GM10266 (cell line): Measurements from ENCODE around the gene PSMB9.
A peak's percentile ranks its signal among the peaks of the same experiment; 100 is the strongest.

Source experiments
- DNase-seq: peaks from one replicate; pipeline ENCODE4 v3.0.0; 2012; ENCODE audit errors: extremely low spot score
- TF ChIP-seq, protein P1 (sequence below): IDR thresholded peaks from 2 replicates; pipeline ENCODE4 v1.5.1; 2012; ENCODE audit warnings: mild to moderate bottlenecking, low read depth; ENCODE audit not compliant: control insufficient read depth, insufficient read depth; ENCODE audit errors: missing control alignments

Gene PSMB9

DNA sequence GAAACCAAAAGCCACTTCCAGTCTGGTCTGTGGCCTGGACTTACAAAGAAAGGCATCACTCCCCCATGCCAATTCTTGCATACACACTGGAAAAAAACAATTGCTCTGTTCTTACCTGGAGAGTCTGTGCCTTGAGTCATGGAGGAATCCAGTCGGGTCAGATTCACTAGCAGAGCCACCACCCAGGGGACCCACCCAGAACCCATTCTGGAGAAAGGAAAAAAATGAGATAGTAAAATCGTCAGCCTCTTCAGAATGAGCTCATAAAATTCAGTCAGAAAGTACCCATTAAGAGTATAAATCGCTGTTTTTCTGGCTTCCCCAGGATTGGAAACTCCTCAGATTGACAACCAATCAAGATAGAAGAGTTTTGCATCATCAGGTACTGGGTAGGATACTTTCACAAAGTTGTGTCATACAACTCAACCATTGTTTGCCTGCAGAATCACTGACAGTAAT, 37.2 kb upstream of the PSMB9 start, which contains the start of gene HLA-DOB:
TSS of gene HLA-DOB (minus strand) at position 257 of the 459 bp plus-strand sequence. CDS start at position 206, 51 bp downstream.
- TF ChIP-seq, protein P1, sequence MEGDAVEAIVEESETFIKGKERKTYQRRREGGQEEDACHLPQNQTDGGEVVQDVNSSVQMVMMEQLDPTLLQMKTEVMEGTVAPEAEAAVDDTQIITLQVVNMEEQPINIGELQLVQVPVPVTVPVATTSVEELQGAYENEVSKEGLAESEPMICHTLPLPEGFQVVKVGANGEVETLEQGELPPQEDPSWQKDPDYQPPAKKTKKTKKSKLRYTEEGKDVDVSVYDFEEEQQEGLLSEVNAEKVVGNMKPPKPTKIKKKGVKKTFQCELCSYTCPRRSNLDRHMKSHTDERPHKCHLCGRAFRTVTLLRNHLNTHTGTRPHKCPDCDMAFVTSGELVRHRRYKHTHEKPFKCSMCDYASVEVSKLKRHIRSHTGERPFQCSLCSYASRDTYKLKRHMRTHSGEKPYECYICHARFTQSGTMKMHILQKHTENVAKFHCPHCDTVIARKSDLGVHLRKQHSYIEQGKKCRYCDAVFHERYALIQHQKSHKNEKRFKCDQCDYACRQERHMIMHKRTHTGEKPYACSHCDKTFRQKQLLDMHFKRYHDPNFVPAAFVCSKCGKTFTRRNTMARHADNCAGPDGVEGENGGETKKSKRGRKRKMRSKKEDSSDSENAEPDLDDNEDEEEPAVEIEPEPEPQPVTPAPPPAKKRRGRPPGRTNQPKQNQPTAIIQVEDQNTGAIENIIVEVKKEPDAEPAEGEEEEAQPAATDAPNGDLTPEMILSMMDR, result no peak
- DNase-seq, result peak; percentile 83

DNA sequence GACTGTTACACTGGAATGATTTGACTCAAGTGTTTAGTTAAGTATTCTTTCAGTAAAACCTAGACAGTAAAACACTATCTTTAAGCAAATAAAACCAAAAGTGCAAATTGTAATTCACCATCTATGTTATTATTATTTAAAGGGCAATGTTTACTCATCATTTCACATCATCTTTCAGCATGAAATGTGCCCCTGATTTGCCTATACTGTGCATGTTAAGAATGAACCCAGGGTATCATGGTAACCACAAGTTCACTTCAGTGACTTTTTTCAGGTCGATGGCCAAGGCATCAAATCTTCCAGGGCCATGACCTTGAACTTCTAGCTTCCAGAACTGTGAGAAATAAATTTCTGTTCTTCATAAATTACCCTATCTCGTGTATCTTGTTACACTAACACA, 35.1 kb upstream of the PSMB9 start:
- no peak for DNase-seq
- TF ChIP-seq, protein P1, result no peak

DNA sequence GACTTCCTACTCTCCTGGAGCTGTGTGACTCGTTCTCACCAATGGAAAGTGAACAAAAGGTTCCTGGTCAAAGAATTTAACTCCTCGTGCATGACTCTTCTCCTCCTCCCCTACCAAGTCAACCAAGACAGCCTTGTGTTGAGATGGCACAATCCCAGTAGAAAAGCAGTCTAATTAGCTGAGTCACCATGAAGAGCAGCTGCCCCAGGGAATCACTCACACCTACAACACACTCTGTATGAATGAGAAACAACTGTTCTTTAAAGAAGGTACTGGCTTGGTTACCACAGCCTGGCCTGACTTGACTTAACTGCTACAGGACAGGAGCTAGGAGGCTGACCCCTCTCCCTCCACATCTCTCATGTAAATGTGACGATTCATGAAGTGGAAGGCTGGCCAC, 34.3 kb upstream of the PSMB9 start:
- TF ChIP-seq, protein P1, result no peak

DNA sequence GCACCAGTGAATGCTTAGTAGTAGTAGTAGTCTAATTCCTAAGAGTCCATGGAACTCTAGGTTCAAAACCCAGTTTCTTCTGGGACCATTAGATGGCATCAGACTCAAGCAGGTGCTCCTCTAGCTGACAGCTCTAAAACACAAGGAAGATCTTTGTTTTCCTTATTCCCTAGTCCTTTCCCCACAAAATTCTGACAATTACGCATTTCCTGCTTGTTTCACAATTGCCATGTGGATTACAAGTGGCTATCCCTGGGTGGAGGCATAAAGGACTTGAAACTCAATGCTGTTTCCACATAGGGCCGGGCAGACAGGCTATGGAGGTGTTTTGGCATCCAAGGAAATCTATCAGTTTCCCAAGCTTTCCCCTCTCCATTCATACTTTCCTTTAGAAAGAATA, 28.0 kb upstream of the PSMB9 start:
- DNase-seq, result no peak
- TF ChIP-seq, protein P1, result peak; percentile 43

More for the DNA sequence above, 34.3 kb upstream of the PSMB9 start:
- DNase-seq, result no peak

DNA sequence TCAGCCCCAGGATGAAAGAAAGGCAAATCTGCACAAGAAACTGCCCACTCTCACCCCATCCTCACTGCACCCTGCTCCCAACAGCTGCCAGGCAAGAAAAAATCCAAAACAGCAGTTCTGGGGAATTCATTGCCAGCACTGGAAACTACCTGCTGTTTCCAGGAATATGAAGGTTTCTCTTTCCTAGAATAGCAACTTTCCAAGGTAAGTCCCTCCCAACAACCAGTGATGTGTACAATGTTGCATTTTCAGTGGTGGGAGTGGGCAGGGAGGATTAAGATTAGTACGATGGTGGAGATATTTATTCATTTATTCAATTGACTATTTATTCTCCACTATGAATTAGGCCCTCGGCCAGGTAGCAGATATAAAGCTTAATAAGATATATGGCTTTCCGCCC, 27.0 kb upstream of the PSMB9 start:
- no peak for DNase-seq
- TF ChIP-seq, protein P1, result no peak

DNA sequence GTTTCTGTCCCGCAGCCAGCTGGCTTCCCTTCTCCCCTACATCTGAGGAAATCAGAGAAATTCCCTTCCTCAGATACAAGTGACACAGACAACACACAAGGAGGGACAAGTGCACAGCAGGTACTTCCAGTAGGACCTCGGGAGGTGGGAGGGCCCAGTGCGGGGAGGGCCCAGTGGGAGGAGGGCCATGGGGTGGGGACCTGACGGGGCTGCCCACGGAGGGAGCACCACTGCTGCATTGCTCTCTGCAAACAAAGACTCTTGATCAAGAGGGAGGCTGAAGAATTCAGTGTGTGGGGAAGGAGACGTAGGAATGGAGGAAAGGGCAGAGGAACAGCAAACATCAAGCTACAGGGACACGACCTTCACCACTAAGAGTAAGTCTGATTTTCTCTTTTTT, 24.5 kb upstream of the PSMB9 start:
- no peak for DNase-seq
- TF ChIP-seq, protein P1, result no peak

DNA sequence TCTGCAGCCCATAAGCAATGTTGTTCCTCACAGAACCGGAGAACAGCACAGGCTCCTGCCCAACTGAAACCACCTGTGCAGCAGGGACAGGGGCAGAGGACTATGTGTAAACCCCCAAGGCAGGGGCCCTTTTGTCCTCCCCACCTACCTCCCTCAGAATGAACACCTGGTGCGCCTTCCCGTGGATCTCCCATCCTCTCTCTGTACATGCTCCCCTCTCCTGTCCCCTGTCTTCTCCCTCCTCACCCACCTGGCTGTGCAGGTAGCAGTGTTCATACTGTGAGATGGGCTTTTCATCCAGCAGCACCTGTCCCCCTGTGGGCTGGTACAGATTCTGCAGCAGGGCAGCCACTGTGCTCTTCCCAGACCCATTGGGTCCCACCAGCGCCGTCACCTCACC, 24.0 kb upstream of the PSMB9 start:
- TF ChIP-seq, protein P1, result no peak
- no peak for DNase-seq
